Measurements from ENCODE around the gene ASAP2. TPM values are rescaled to one million over a fixed set of nuclear protein-coding genes. Genes with fewer than 3 reads are reported as not detected.

ASAP2 gene
- total RNA-seq, 2 experiments from 2014 or later, result 0.14 to 0.15 TPM

DNA sequence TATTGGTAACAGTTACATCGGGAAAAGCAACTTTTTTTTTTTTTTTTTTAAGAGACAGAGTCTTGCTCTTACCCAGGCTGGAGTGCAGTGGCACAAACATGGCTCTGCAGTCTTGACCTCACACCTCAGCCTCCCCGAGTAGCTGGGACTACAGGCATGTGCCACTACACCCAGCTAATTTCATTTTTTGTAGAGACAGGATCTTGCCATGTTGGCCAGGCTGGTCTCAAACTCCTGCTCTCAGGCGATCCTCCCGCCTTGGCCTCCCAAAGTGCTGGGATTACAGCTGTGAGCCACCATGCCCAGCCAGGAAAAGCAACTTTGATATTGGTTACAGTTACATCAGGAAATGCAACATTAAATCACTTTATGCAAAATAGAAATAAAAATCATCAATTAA is 212.1 kb downstream of the ASAP2 start:
- no peaks in the 10 kb centered on the region for H3K9me3 Mint-ChIP-seq
- no peak overlapping the region for H3K4me3 Mint-ChIP-seq
- peaks cover 37% of the 10 kb centered on the region for H3K36me3 Mint-ChIP-seq (ENCODE audit: low read depth)
- H3K27ac Mint-ChIP-seq, result no peak overlapping the region
- peaks cover 50% of the 10 kb centered on the region for H3K4me1 Mint-ChIP-seq (ENCODE audit: low read depth)
- intact Hi-C loops (cut with micrococcal nuclease), result no loop called here
- CTCF ChIA-PET, result no interaction called here
- no peaks in the 10 kb centered on the region for H3K27me3 Mint-ChIP-seq (ENCODE audit: low read depth)
- DNase-seq, result no peak

DNA sequence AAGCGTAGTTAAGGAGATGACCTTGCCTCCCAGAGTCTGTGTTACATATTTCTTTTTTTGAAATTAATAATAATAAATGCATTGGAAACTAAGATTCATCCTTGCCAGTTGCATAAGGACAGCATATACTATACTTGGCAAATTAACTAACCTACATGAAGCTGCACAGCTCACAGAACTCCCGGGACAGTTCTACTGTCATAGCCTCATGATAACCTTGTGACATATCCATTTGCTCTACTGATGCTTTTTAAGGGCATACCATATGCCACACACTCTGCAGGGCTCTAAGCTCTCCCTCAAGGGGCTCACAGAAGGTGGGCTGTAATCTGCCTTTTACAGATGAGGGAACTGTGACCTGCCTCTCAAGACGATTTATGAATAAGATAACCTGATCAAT is 212.9 kb downstream of the ASAP2 start:
- DNase-seq, result no peak
- H3K36me3 Mint-ChIP-seq (ENCODE audit: low read depth), result peaks cover 33% of the 10 kb centered on the region
- no peaks in the 10 kb centered on the region for H3K9me3 Mint-ChIP-seq
- H3K27ac Mint-ChIP-seq, result no peak overlapping the region
- intact Hi-C loops (cut with micrococcal nuclease), result no loop called here
- H3K27me3 Mint-ChIP-seq (ENCODE audit: low read depth), result no peaks in the 10 kb centered on the region
- H3K4me1 Mint-ChIP-seq (ENCODE audit: low read depth), result peaks cover 51% of the 10 kb centered on the region
- CTCF ChIA-PET, result no interaction called here
- H3K4me3 Mint-ChIP-seq, result no peak overlapping the region

DNA sequence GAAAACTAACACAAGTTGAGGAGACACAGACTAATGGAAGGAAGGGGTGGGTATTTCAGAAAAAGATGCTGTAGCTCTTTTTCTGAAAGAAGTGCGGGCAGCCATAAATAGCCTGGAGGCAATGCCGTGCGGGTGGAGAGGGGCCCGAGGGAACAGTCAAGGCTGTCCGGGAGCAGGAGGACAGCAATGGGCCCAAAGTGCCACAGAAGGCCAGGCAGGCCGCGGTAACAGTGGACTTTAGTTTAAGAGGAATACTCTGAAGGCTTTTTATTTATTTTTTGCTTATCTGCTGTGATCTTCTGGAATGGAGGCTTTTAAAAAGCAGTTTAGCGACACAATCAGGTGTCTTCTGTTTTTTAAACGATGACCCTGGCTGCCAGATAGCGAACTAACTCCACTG is 213.9 kb downstream of the ASAP2 start:
- Mint-ChIP-seq H3K27ac (no peak overlapping the region), H3K4me3 (peak overlapping the region; percentile 22), H3K36me3 (ENCODE audit: low read depth) (peaks cover 33% of the 10 kb centered on the region), H3K27me3 (ENCODE audit: low read depth) (no peaks in the 10 kb centered on the region), H3K4me1 (ENCODE audit: low read depth) (peaks cover 51% of the 10 kb centered on the region), H3K9me3 (no peaks in the 10 kb centered on the region)
- CTCF ChIA-PET, result no interaction called here
- intact Hi-C loops (cut with micrococcal nuclease), result loop anchor here (5.0 kb wide), 5 partner anchors 278 to 738 kb away; partner anchors contain the start of genes ID2 and MBOAT2
- DNase-seq, result no peak

DNA sequence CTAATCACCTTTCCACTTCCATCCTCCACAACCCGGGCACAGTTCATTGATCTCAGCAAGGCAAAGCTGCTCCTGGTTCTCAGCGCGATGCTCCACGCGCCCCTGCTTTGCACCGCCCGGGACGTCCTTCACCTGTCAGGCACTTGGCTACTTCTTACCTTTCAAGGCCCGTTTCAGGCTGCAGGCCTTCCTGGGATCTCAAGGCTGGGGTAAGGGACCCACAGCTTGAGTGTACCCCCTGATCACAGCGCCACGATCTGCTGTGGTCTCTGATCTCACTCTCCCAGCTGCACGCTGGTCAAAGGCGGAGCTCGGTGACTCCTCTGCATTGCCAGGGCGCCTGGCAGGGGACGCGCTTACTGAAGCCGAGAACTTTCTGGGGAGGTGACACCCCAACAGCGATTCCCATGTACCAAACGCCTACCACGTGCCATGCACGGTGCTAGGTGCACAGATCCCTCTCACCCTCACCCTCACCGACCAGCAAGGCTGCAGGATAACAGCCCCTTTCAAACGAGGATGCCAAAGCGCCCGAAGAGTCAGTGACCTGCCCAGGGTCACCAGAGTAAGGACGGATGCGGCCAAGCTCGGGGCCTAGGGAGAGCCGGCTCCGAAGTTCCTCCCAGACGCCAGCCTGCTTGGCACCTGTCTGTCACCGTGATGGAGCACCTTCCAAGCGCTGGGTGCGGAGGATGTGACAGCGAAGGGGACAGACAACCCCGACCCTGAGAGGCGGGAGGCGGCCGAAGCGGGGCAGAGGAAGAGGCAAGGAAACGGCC is 215.9 kb downstream of the ASAP2 start:
- H3K27me3 Mint-ChIP-seq (ENCODE audit: low read depth), result no peaks in the 10 kb centered on the region
- H3K9me3 Mint-ChIP-seq, result no peaks in the 10 kb centered on the region
- H3K4me1 Mint-ChIP-seq (ENCODE audit: low read depth), result peaks cover 39% of the 10 kb centered on the region
- H3K4me3 Mint-ChIP-seq, result no peak overlapping the region
- intact Hi-C loops (cut with micrococcal nuclease), result loop anchor here (1.0 to 5.0 kb wide), 12 partner anchors 51 to 740 kb away; partner anchors contain the start of genes ADAM17, ASAP2, ID2 and MBOAT2
- H3K27ac Mint-ChIP-seq, result peak overlapping the region; percentile 88
- H3K36me3 Mint-ChIP-seq (ENCODE audit: low read depth), result peaks cover 24% of the 10 kb centered on the region
- CTCF ChIA-PET, result interaction anchor here (0.6 kb wide), 1 partner anchor 183 kb away, joined by 3 read pairs; no protein-coding TSS in a partner anchor
- peak; percentile 65 for DNase-seq

- CTCF ChIA-PET, result interaction anchor here (0.6 kb wide), 2 partner anchors 12 to 184 kb away, joined by 3 to 6 read pairs; no protein-coding TSS in a partner anchor
- Mint-ChIP-seq H3K4me1 (ENCODE audit: low read depth) (peaks cover 39% of the 10 kb centered on the region), H3K36me3 (ENCODE audit: low read depth) (peaks cover 18% of the 10 kb centered on the region), H3K9me3 (no peaks in the 10 kb centered on the region), H3K27me3 (ENCODE audit: low read depth) (no peaks in the 10 kb centered on the region), H3K4me3 (no peak within 1 kb of the TSS), H3K27ac (peak within 1 kb of the TSS; percentile 92)
- DNase-seq, result peak; percentile 97
- intact Hi-C loops (cut with micrococcal nuclease), result loop anchor here (1.0 to 5.0 kb wide), 12 partner anchors 50 to 741 kb away; partner anchors contain the start of genes ADAM17, ASAP2, ID2 and MBOAT2
Measured at GRCh38 chr2:9423100-9423921, 216.7 kb downstream of the ASAP2 start, which contains the start of the genes CPSF3 and ITGB1BP1. CPSF3 (plus strand) TSS chr2:9423654; CDS start chr2:9423774, 120 bp downstream. ITGB1BP1 (minus strand) TSS chr2:9423528; CDS start chr2:9418697, 4,831 bp downstream.

DNA sequence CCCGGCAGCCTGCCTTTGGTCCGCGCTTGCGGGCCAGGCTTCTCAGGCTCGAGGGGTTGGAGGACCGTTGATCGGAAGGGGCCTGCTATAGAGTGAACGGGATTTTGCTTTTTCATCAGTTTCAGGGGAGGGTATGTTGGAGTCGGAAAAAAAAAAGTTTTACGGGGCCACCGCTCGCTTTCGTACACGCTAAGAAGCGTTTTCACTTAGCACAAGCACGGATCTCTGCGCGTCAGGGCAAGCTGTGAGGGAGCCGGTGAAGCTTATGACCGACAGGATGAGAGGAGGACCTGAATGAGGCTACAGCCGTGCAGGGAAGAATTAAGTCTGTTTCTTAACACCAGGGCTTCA is 217.3 kb downstream of the ASAP2 start:
- peak overlapping the region; percentile 92 for H3K27ac Mint-ChIP-seq
- no peak overlapping the region for H3K4me3 Mint-ChIP-seq
- H3K4me1 Mint-ChIP-seq (ENCODE audit: low read depth), result peaks cover 34% of the 10 kb centered on the region
- H3K27me3 Mint-ChIP-seq (ENCODE audit: low read depth), result no peaks in the 10 kb centered on the region
- peaks cover 16% of the 10 kb centered on the region for H3K36me3 Mint-ChIP-seq (ENCODE audit: low read depth)
- DNase-seq, result peak; percentile 52
- intact Hi-C loops (cut with micrococcal nuclease), result loop anchor here (1.0 to 5.0 kb wide), 12 partner anchors 49 to 742 kb away; partner anchors contain the start of genes ADAM17, ASAP2, ID2 and MBOAT2
- no peaks in the 10 kb centered on the region for H3K9me3 Mint-ChIP-seq
- CTCF ChIA-PET, result interaction anchor here (0.6 kb wide), 1 partner anchor 11 kb away, joined by 6 read pairs; no protein-coding TSS in a partner anchor

GRCh38 chr2:9424447-9425164 is 218.0 kb downstream of the ASAP2 start:
- DNase-seq, result peak; percentile 22
- Mint-ChIP-seq H3K36me3 (ENCODE audit: low read depth) (peaks cover 19% of the 10 kb centered on the region), H3K4me3 (no peak overlapping the region), H3K4me1 (ENCODE audit: low read depth) (peaks cover 27% of the 10 kb centered on the region), H3K27ac (peak overlapping the region; percentile 92), H3K27me3 (ENCODE audit: low read depth) (no peaks in the 10 kb centered on the region), H3K9me3 (no peaks in the 10 kb centered on the region)
- CTCF ChIA-PET, result no interaction called here
- intact Hi-C loops (cut with micrococcal nuclease), result loop anchor here (5.0 kb wide), 5 partner anchors 282 to 742 kb away; partner anchors contain the start of genes ID2 and MBOAT2

- Mint-ChIP-seq H3K9me3 (no peaks in the 10 kb centered on the region), H3K4me3 (no peak overlapping the region), H3K36me3 (ENCODE audit: low read depth) (peaks cover 36% of the 10 kb centered on the region), H3K27ac (no peak overlapping the region), H3K4me1 (ENCODE audit: low read depth) (peaks cover 16% of the 10 kb centered on the region), H3K27me3 (ENCODE audit: low read depth) (no peaks in the 10 kb centered on the region)
- CTCF ChIA-PET, result no interaction called here
- intact Hi-C loops (cut with micrococcal nuclease), result no loop called here
- no peak for DNase-seq
Measured at GRCh38 chr2:9428965-9429577, 222.5 kb downstream of the ASAP2 start.

DNA sequence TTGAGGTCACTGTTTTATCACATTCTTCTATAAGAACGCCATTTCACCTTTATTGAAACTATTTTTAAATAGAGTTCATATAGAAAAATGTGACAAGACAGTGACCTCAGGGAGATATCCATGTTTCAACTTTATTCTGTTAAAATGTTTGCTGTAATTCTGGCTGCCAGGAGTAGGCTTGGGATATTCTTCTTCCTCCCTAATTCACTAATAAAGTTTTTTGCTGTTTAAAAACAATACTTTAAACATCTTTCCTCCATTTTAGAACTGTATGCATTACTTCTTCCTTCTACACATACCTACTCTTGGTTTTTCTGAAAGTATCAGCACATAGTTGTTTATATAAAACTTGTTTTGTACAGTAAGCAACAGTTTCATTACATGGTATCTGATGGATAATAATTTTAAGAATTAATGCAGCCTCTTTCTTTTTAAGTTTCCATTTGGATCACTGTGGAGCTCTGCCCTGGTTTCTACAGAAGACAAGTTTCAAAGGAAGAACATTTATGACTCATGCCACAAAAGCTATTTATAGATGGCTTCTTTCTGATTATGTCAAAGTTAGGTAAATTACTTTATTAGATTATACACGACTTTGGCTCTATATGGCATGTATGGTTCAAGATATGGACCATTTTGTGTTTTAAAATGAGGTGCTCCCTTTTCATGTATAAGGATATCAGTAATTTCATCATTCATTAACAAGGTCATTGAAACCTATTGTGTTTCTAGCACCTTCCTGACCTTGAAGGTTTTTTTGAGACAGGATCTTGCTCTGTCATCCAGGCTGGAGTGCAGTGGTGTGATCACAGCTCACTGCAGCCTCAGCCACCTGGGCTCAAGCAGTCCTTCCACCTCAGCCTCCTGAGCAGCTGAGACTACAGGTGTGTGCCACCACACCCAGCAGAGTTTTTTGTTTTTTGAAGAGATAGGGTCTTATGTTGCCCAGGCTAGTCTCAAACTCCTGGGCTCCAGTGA is 224.0 kb downstream of the ASAP2 start:
- Mint-ChIP-seq H3K27ac (peak overlapping the region; percentile 83), H3K27me3 (ENCODE audit: low read depth) (no peaks in the 10 kb centered on the region), H3K36me3 (ENCODE audit: low read depth) (peaks cover 38% of the 10 kb centered on the region), H3K9me3 (no peaks in the 10 kb centered on the region), H3K4me1 (ENCODE audit: low read depth) (peaks cover 14% of the 10 kb centered on the region), H3K4me3 (no peak overlapping the region)
- intact Hi-C loops (cut with micrococcal nuclease), result no loop called here
- DNase-seq, result peak; percentile 8
- CTCF ChIA-PET, result no interaction called here

- CTCF ChIA-PET, result interaction anchor here (0.7 to 0.8 kb wide), 2 partner anchors 11 to 599 kb away, joined by 5 to 6 read pairs; no protein-coding TSS in a partner anchor
- H3K9me3 Mint-ChIP-seq, result no peaks in the 10 kb centered on the region
- H3K4me1 Mint-ChIP-seq (ENCODE audit: low read depth), result peaks cover 14% of the 10 kb centered on the region
- H3K27me3 Mint-ChIP-seq (ENCODE audit: low read depth), result no peaks in the 10 kb centered on the region
- DNase-seq, result no peak
- peaks cover 59% of the 10 kb centered on the region for H3K36me3 Mint-ChIP-seq (ENCODE audit: low read depth)
- no peak overlapping the region for H3K27ac Mint-ChIP-seq
- no peak overlapping the region for H3K4me3 Mint-ChIP-seq
- intact Hi-C loops (cut with micrococcal nuclease), result no loop called here
Measured at GRCh38 chr2:9434489-9434888, 227.9 kb downstream of the ASAP2 start.

DNA sequence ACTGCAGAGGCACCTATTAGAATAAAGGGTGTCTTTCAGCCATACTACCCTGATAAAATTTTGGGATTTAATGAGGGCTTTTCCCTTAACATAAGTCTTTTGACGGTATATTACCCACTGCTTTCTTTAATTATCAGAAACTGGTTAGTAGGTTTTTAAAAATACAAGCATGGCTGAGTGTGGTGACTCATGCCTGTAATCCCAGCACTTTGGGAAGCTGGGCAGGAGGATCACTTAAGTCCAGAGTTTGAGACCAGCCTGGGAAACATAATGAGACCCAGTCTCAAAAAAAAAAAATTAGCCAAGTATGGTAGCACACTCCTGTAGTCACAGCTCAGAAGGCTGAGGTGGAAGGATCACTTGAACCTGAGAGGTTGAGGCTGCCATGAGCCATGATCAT is 232.9 kb downstream of the ASAP2 start:
- Mint-ChIP-seq H3K4me1 (ENCODE audit: low read depth) (no peaks in the 10 kb centered on the region), H3K27ac (no peak overlapping the region), H3K36me3 (ENCODE audit: low read depth) (peaks cover 53% of the 10 kb centered on the region), H3K27me3 (ENCODE audit: low read depth) (no peaks in the 10 kb centered on the region), H3K9me3 (no peaks in the 10 kb centered on the region), H3K4me3 (no peak overlapping the region)
- intact Hi-C loops (cut with micrococcal nuclease), result no loop called here
- CTCF ChIA-PET, result no interaction called here
- no peak for DNase-seq
